ENCODE results near the gene CNTN3. TPM values are rescaled to one million over a fixed set of nuclear protein-coding genes. Genes with fewer than 3 reads are reported as not detected.

CNTN3 gene
- total RNA-seq: not detected in 2 replicates

DNA sequence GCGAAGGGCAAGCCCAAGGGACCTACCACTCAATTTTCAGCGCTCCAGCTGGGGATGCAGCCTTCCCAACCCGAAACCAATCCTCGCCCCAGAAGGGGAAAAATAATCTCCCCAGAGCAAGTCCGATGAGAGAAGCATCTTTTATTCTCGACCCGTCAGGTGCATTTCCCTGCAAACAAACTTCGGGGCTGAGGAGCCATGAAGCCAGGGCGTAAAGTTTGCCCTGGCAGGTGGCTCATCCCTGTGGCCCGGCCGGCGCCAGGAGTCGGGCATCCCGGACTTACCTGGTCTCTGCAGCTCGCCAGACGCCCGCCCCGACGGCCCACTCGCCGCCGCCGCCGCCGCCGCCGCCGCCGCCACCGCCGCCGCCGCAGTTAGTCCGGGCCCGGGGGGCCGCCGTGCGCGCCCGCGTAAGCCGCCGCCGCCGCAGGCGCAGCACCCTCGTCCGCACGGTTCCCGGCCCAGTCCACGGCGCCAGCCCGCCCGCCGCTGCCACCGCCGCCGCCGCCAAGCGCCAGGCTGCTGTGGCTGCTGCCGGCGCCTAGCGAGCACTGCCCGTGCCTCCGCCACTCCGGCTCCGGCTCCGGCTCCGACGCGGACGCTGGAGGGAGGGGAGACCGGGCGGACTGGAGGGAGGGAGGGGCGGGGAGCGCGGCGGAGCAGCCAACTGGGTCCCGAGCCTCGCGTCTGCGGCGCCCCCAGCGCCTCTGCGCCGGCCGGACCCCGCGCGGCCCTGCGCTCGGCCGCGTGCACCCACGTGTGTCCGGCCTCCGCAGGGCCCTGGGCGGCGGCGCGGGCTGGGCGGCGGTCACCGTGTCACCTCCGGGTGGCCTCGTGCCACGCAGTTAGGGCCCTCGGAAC is at the start of gene CNTN3:
Gene CNTN3 (minus strand): TSS at position 553 of the 861 bp plus-strand sequence. CDS start 93,547 bp downstream, outside the sequence.

